ENCODE data around the gene GJB4.

DNA sequence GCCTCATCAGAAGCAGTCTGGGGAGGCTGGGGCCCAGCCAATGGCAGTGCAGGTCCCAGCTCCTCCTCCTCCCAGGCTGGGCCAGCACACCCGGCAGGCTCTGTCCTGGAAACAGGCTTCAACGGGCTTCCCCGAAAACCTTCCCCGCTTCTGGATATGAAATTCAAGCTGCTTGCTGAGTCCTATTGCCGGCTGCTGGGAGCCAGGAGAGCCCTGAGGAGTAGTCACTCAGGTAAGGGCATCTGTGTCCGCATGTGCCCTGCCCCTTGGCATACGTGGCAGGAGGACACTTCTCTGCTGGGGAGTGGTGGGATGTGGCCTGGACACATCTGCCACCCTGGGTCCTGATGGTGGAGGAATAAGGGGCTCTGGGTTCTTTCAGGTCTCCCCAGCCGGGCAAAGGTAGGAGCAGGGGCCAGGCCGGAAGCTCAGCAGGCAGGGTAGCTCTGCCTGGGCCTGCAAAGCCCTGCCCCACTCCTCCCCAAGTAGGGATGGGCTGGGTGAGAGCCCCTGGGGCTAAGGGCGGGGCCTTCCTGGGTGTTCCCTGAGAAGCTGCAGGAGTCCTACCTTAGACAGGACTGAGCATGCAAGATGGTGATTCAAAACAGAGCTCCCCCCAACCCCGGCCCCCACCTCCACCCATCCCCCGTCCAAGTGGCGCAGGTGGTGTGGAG, 4.4 kb upstream of the GJB4 start, which contains the start of gene GJB5:
- TF ChIP-seq, protein P1, sequence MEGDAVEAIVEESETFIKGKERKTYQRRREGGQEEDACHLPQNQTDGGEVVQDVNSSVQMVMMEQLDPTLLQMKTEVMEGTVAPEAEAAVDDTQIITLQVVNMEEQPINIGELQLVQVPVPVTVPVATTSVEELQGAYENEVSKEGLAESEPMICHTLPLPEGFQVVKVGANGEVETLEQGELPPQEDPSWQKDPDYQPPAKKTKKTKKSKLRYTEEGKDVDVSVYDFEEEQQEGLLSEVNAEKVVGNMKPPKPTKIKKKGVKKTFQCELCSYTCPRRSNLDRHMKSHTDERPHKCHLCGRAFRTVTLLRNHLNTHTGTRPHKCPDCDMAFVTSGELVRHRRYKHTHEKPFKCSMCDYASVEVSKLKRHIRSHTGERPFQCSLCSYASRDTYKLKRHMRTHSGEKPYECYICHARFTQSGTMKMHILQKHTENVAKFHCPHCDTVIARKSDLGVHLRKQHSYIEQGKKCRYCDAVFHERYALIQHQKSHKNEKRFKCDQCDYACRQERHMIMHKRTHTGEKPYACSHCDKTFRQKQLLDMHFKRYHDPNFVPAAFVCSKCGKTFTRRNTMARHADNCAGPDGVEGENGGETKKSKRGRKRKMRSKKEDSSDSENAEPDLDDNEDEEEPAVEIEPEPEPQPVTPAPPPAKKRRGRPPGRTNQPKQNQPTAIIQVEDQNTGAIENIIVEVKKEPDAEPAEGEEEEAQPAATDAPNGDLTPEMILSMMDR (IDR thresholded peaks at IDR 0.05) = no peak
- no peak for TF ChIP-seq POLR2A (IDR thresholded peaks at IDR 0.05)

All from Peyer's patch (tissue), 4 donors.